GM10266 (cell line): ENCODE results near the gene PFKFB3.

Experiments
- DNase-seq: peaks from one replicate; pipeline ENCODE4 v3.0.0; 2012; ENCODE audit errors: extremely low spot score
- CTCF ChIP-seq: IDR thresholded peaks from 2 replicates; pipeline ENCODE4 v1.5.1; 2012; ENCODE audit warnings: mild to moderate bottlenecking, low read depth; ENCODE audit not compliant: control insufficient read depth, insufficient read depth; ENCODE audit errors: missing control alignments

PFKFB3 gene

GRCh38 chr10:6249698-6250097 lies 47.0 kb downstream of the PFKFB3 start:
- no peak for DNase-seq
- TF ChIP-seq CTCF, result no peak

GRCh38 chr10:6250745-6251144 lies 48.0 kb downstream of the PFKFB3 start:
- TF ChIP-seq CTCF, result no peak
- no peak for DNase-seq

GRCh38 chr10:6254201-6254600 lies 51.5 kb downstream of the PFKFB3 start:
- TF ChIP-seq CTCF, result no peak

GRCh38 chr10:6255548-6256061 lies 52.9 kb downstream of the PFKFB3 start:
- no peak for TF ChIP-seq CTCF
- DNase-seq, result no peak

More at GRCh38 chr10:6254201-6254600, 51.5 kb downstream of the PFKFB3 start:
- DNase-seq, result no peak

- no peak for TF ChIP-seq CTCF
Measured at GRCh38 chr10:6256439-6256838, 53.7 kb downstream of the PFKFB3 start.

GRCh38 chr10:6259153-6259552 lies 56.4 kb downstream of the PFKFB3 start:
- DNase-seq, result no peak
- no peak for TF ChIP-seq CTCF

More at GRCh38 chr10:6256439-6256838, 53.7 kb downstream of the PFKFB3 start:
- DNase-seq, result no peak

- TF ChIP-seq CTCF, result no peak
- no peak for DNase-seq
Measured at GRCh38 chr10:6260843-6261242, 58.1 kb downstream of the PFKFB3 start.
